ENCODE measurements around the gene POU2AF1. TPM values are rescaled to one million over a fixed set of nuclear protein-coding genes. Genes with fewer than 3 reads are reported as not detected.

The POU2AF1 gene
- total RNA-seq, 1 donor from 2014 or later: 2.5 TPM

DNA sequence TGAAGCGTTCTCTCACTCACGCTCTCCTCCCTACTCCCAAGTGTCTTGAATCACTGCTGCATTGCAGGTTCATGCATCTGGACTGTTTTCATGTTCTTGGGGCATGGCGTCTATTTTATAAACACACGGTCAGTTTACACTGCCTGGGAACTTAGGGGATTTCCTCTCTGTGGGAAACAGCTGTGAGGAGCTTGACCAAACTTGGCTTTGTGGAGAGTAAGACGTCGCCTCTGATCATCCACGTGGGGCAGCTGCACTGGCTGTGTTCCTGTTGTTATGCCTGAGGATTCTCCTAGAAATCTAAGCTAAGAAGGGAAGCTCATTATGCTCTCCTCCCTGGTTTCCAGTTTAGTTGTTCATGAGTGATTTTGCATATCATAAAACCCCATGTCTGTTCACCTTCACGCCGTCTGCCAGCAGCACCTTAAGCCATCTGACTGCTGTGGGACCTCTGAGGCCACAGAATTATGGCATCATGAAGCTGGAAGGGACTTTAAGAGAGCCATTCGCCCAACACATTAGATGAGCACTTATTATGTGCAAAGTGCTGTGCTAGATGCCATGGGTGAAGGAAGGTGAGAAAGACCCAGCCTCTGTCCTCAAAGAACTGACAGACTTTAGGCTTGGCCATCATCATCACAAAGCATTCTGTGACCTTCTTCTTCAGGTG lies 38.8 kb upstream of the POU2AF1 start:
- Histone ChIP-seq H3K4me1 (peaks cover 21% of the 10 kb centered on the region), H3K27ac (no peak overlapping the region), H3K9me3 (no peaks in the 10 kb centered on the region), H3K27me3 (no peaks in the 10 kb centered on the region), H3K36me3 (no peaks in the 10 kb centered on the region), H3K4me3 (no peak overlapping the region)
- intact Hi-C loops (cut with DNase I): no loop called here
- ATAC-seq (peak; percentile 60), DNase-seq (no peak)
- TF ChIP-seq, protein P1, sequence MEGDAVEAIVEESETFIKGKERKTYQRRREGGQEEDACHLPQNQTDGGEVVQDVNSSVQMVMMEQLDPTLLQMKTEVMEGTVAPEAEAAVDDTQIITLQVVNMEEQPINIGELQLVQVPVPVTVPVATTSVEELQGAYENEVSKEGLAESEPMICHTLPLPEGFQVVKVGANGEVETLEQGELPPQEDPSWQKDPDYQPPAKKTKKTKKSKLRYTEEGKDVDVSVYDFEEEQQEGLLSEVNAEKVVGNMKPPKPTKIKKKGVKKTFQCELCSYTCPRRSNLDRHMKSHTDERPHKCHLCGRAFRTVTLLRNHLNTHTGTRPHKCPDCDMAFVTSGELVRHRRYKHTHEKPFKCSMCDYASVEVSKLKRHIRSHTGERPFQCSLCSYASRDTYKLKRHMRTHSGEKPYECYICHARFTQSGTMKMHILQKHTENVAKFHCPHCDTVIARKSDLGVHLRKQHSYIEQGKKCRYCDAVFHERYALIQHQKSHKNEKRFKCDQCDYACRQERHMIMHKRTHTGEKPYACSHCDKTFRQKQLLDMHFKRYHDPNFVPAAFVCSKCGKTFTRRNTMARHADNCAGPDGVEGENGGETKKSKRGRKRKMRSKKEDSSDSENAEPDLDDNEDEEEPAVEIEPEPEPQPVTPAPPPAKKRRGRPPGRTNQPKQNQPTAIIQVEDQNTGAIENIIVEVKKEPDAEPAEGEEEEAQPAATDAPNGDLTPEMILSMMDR (IDR thresholded peaks at IDR 0.05): no peak

DNA sequence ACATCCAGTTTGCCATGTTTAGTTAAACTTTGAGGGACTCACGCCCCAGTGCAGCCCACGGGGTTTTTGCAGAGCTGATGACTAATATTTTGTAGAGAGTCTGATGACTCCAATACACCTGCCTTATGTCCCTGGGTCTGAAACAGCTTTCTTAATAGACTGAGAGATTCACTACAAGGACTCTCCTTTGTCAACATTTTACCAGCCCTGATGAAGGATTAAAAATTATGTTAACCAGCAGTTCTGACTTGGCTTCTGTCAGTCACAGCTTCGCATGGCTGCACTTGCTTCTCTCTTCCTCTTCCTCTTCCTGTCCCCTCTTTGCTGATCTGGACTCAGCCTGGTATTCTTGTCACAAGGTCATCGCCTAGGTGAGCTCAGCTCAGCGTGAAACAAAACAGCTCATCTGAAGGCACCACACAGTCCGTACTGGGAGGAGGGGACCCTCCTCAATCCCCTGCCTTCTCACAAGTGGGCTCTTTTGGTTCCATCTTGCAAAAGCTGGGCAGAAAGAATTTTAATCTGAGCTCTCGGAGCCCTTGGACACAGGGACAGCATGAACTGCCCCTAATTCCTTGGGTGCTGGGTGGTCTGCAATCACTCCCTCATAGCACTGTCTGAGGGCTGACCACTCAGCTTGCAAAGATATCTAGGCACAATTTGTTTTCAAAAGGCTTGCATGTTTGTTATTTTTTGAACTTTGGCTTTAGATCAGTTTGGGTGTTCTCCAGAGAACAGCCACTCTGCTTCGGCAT lies 38.1 kb upstream of the POU2AF1 start:
- TF ChIP-seq, protein P1 (IDR thresholded peaks at IDR 0.05): no peak
- ATAC-seq (no peak), DNase-seq (no peak)
- Histone ChIP-seq H3K36me3 (no peaks in the 10 kb centered on the region), H3K27me3 (no peaks in the 10 kb centered on the region), H3K9me3 (no peaks in the 10 kb centered on the region), H3K27ac (no peak overlapping the region), H3K4me1 (peaks cover 21% of the 10 kb centered on the region), H3K4me3 (no peak overlapping the region)
- intact Hi-C loops (cut with DNase I): no loop called here

DNA sequence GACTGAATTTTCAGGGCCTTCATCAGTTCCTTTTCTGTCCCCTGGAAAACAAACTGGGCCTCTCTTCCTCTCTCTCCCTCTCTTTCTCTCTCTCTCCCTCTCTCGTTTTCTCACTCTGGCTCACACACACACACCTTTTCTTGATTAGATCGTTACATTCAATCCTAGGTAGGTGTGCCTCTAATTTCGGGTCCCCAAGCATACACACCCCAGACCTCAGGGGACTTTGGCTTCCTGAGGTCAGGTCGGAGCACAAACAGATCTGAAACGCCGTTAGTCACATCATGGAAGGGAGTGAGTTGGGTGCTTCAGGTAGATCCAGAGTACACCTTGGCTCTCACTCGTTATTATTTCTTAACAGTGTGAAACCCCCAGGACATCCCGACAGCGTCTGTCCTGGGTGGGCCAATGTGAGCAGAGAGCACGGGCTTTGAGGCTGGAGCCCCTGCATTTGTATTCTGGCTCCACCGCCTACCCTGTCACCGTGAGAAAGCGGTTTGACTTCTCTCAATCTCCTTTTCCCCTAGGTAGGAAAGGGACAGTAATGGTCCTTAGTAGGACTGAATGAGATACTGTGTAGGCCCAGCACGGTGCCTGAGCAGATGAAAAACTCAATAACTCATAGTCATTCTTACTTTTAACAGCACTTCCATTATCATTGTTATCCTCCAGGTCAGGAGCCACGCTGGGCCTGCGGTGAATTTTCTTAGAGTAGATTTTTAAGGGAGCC lies 37.3 kb upstream of the POU2AF1 start:
- H3K4me1 ChIP-seq: peaks cover 21% of the 10 kb centered on the region
- no peak for DNase-seq
- no peaks in the 10 kb centered on the region for H3K27me3 ChIP-seq
- no peak overlapping the region for H3K4me3 ChIP-seq
- TF ChIP-seq, protein P1 (IDR thresholded peaks at IDR 0.05): no peak
- H3K36me3 ChIP-seq: no peaks in the 10 kb centered on the region
- no peaks in the 10 kb centered on the region for H3K9me3 ChIP-seq
- no peak overlapping the region for H3K27ac ChIP-seq
- intact Hi-C loops (cut with DNase I): no loop called here
- no peak for ATAC-seq

DNA sequence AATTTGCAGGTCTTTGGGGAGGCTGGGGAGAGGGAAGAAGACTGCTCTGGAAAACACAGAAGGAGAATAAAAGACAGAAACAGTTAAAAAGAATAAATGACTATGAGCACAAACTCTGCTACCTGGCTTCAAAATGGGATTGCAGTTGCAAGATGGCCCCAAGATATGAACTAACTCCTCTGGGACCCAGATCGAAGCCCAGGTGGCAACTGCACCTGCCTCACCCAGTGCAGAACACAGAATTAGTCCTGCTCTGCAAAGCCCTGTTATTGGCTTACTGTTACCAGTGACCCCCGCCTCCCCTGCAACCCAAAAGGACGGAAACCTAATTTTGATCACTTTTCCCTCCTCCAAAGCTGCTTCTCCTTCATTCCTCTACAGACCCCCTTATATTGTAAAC lies 35.9 kb upstream of the POU2AF1 start:
- Histone ChIP-seq H3K9me3 (no peaks in the 10 kb centered on the region), H3K36me3 (no peaks in the 10 kb centered on the region), H3K4me3 (no peak overlapping the region), H3K4me1 (peaks cover 21% of the 10 kb centered on the region), H3K27me3 (no peaks in the 10 kb centered on the region), H3K27ac (no peak overlapping the region)
- ATAC-seq (no peak), DNase-seq (no peak)
- intact Hi-C loops (cut with DNase I): no loop called here
- TF ChIP-seq, protein P1 (IDR thresholded peaks at IDR 0.05): no peak

DNA sequence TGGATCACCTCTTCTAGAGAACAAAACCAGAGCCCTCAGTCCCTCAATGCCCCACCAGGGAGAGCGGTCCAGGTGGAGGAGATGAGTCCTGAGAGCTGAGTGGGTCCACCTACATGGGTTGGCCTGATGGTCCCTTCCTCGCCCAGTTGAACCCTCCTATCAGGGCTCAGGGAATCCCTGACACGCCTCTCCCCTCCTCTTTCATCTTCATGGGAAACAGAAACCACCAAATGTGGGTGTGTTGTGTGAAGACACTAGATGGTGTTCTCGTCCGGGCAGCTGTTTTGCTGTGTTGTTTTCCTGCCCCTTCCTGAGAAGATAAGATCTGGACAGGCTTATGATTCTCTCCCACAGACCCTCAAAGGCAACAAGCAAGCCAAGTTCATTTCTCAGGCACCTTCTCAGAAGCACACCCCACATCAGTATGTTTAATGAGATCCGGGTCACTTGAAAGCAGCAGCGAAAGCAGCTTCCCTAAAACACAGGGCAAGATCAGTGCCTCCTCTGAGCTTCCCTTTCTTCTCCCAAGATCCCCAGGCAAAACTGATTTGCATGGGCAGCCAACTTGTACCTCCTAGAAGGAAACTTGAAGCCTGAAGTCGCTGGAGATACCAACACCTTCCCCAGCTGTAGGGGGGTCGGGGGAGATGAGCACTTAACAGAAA lies 35.3 kb upstream of the POU2AF1 start:
- Histone ChIP-seq H3K4me1 (peaks cover 21% of the 10 kb centered on the region), H3K4me3 (no peak overlapping the region), H3K9me3 (no peaks in the 10 kb centered on the region), H3K27ac (no peak overlapping the region), H3K36me3 (no peaks in the 10 kb centered on the region), H3K27me3 (no peaks in the 10 kb centered on the region)
- ATAC-seq (no peak), DNase-seq (no peak)
- TF ChIP-seq, protein P1 (IDR thresholded peaks at IDR 0.05): no peak
- intact Hi-C loops (cut with DNase I): no loop called here
